Measurements from ENCODE around the gene MSX2. TPM values are rescaled to one million over a fixed set of nuclear protein-coding genes. Genes with fewer than 3 reads are reported as not detected.
A peak's percentile ranks its signal among the peaks of the same experiment; 100 is the strongest.

Gene MSX2
- total and polyA plus RNA-seq, 7 donors = 0.90 to 3.6 (median 1.6) TPM

DNA sequence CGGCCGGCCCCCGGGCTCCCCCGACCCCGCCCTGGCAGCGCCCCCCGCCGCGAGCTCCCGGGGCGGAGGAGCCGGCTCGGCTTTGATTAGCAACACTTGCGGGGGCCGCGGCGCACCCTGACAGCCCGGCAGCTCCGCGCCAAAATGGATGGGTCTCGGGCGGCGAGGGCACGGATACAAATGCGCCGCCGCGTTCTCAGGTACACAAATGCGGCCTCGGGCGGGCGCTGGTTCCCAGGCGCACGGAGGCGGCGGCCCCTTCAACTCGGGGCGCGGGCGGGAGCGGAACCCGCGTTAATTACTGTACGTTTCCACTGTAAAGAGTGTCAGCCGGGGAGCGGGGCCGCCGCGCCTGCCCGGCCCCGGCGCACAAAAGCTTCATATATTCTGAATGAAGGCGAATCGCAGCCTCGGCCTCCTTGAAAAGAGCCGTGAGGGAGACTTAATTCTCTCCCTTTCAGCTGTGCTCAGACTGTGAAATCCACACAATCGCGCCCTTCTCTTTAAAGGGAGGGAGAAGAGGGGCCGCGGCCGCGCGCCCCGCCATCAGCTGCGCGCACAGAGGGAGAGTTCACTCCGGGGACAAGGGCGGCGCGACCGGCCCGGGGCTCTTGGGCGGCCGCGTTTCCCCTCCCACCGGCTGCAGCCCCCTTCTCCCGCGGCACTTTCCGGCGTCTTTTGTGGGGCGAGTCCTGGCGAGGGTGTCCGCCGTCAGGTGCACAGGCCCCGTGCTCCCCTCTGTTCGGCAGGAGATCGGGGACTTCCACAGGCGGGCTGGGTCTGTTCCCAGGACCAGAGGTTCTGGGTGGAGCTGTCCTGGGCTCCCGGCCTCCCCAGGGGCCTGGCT is 27.0 kb downstream of the MSX2 start:
- intact Hi-C loops (cut with DNase I) = no loop called here
- DNase-seq (peak in 1 of 2 donors; percentile 50), ATAC-seq (no peak)
- peaks cover 13 to 56% (median 17%) of the 10 kb centered on the region in 3 donors for H3K27me3 ChIP-seq (ENCODE audit: insufficient read depth in 3 of 3, low read length in 2 of 3)
- H3K27ac ChIP-seq = no peak overlapping the region
- 1% methylated on average over 82 to 89 of the region's 89 CpGs for WGBS, 3 donors
- H3K36me3 ChIP-seq (ENCODE audit: insufficient read depth in 1 of 2, low read depth in 1 of 2) = no peaks in the 10 kb centered on the region
- no peaks in the 10 kb centered on the region for H3K9me3 ChIP-seq
- TF ChIP-seq, protein P1, sequence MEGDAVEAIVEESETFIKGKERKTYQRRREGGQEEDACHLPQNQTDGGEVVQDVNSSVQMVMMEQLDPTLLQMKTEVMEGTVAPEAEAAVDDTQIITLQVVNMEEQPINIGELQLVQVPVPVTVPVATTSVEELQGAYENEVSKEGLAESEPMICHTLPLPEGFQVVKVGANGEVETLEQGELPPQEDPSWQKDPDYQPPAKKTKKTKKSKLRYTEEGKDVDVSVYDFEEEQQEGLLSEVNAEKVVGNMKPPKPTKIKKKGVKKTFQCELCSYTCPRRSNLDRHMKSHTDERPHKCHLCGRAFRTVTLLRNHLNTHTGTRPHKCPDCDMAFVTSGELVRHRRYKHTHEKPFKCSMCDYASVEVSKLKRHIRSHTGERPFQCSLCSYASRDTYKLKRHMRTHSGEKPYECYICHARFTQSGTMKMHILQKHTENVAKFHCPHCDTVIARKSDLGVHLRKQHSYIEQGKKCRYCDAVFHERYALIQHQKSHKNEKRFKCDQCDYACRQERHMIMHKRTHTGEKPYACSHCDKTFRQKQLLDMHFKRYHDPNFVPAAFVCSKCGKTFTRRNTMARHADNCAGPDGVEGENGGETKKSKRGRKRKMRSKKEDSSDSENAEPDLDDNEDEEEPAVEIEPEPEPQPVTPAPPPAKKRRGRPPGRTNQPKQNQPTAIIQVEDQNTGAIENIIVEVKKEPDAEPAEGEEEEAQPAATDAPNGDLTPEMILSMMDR (IDR thresholded peaks at IDR 0.05) = no peak
- peak overlapping the region; percentile 57 for H3K4me3 ChIP-seq
- H3K4me1 ChIP-seq = no peaks in the 10 kb centered on the region

DNA sequence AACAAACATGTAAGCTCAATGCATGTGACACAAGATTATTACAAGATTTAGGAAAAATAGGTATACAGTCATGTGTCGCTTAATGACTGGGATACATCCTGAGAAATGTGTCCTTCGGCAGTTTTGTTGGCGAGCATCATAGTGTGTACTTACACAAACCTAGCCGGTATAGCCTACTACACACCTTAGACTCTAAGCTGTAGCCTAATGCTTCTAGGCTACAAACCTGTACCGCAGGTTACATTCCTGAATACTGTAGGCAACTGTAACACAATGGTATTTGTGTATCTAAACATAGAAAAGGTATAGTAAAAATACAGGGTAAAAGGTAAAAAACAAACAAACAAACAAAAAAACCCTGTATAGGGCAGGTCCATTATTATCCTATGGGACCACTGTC is 27.7 kb downstream of the MSX2 start:
- Histone ChIP-seq H3K4me3 (no peak overlapping the region), H3K27me3 (ENCODE audit: insufficient read depth in 3 of 3, low read length in 2 of 3) (peaks cover 11 to 52% (median 14%) of the 10 kb centered on the region in 3 donors), H3K4me1 (no peaks in the 10 kb centered on the region), H3K27ac (no peak overlapping the region), H3K9me3 (no peaks in the 10 kb centered on the region), H3K36me3 (ENCODE audit: insufficient read depth in 1 of 2, low read depth in 1 of 2) (no peaks in the 10 kb centered on the region)
- 92 to 100% (median 95%) methylated on average over 5 of the region's 5 CpGs for WGBS, 3 donors
- TF ChIP-seq, protein P1 (IDR thresholded peaks at IDR 0.05) = no peak
- DNase-seq (no peak), ATAC-seq (no peak)
- intact Hi-C loops (cut with DNase I) = no loop called here

DNA sequence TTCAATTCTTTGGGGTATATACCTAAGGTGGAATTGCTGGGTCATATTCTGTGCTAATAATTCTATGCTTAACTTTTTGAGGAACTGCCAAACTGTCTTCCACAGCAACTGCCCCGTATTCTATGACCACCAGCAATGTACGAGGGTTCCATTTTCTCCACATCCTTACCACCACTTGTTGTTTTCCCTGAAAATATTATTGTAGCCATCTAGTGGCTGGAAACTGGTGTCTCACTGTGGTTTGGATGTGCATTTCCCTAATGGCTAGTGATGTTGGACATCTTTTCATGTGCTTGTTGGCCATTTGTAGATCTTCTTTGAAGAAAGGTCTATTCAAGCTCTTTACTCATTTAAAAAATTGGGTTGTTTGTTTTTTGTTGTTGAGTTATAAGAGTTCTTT is 30.7 kb downstream of the MSX2 start:
- TF ChIP-seq, protein P1 (IDR thresholded peaks at IDR 0.05) = no peak
- no peaks in the 10 kb centered on the region for H3K4me1 ChIP-seq
- peaks cover 7 to 32% (median 10%) of the 10 kb centered on the region in 3 donors for H3K27me3 ChIP-seq (ENCODE audit: insufficient read depth in 3 of 3, low read length in 2 of 3)
- H3K4me3 ChIP-seq = no peak overlapping the region
- H3K9me3 ChIP-seq = no peaks in the 10 kb centered on the region
- DNase-seq (no peak), ATAC-seq (no peak)
- intact Hi-C loops (cut with DNase I) = no loop called here
- H3K36me3 ChIP-seq (ENCODE audit: insufficient read depth in 1 of 2, low read depth in 1 of 2) = no peaks in the 10 kb centered on the region
- H3K27ac ChIP-seq = no peak overlapping the region
- 41 to 57% (median 45%) methylated on average over 2 of the region's 2 CpGs for WGBS, 3 donors

DNA sequence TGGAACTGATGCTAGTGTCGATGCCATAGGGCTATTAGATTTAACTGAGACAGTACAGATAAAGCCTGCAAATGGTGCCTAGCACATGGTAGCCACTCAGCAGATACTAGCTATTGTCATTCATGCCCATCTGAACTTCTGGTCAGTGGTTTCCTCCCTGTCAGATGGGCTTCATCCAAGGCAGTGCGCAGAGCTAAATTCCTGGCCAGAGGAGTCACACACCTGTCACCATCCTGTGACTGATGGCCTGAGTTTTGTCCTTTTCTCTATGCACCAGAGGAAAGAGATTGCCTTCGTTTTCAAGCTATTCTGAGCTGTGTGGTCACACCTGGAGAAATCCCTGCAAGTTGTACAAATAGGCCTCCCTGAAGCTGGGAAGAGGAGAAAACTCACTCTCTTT is 34.7 kb downstream of the MSX2 start:
- Histone ChIP-seq H3K4me1 (no peaks in the 10 kb centered on the region), H3K36me3 (ENCODE audit: insufficient read depth in 1 of 2, low read depth in 1 of 2) (no peaks in the 10 kb centered on the region), H3K27me3 (ENCODE audit: insufficient read depth in 3 of 3, low read length in 2 of 3) (no peaks in the 10 kb centered on the region), H3K27ac (no peak overlapping the region), H3K9me3 (no peaks in the 10 kb centered on the region), H3K4me3 (no peak overlapping the region)
- 57 to 72% (median 58%) methylated on average over 3 of the region's 3 CpGs for WGBS, 3 donors
- DNase-seq (no peak), ATAC-seq (no peak)
- TF ChIP-seq, protein P1 (IDR thresholded peaks at IDR 0.05) = no peak
- intact Hi-C loops (cut with DNase I) = no loop called here
